MCF 10A (cell line): ENCODE results near the gene SNCB. TPM values are rescaled to one million over a fixed set of nuclear protein-coding genes. Genes with fewer than 3 reads are reported as not detected.

Experiments used
- BruUV-seq: library from RNA; stranded (reverse); fragments of 400-500 nt; replicated peaks from 2 replicates; lab custom pipeline; 2021; lab: Mats Ljungman, UMichigan
- CTCF ChIA-PET: fragments of 300-600 bp; sonication (Branson Sonifier 250); formaldehyde crosslinking; extraction: SDS; loops from one replicate; lab custom pipeline; 2021; ENCODE audit warnings: antibody characterized with exemption, inconsistent platforms; lab: Yijun Ruan, JAX
- POLR2A ChIA-PET: fragments of 300-600, 350-650 bp; sonication (Branson Sonifier 250); formaldehyde crosslinking; extraction: SDS; loops from one replicate; lab custom pipeline; 2020; ENCODE audit warnings: antibody characterized with exemption, inconsistent platforms; lab: Yijun Ruan, JAX
- DNase-seq: peaks from one replicate; pipeline ENCODE4 v3.0.0-alpha.2; 2018; ENCODE audit not compliant: unreplicated experiment
- H3K27ac Mint-ChIP-seq: one replicate; pipeline ENCODE4 v1.8.0; 2022; ENCODE audit warnings: mild to moderate bottlenecking, low read depth, mixed read lengths; ENCODE audit not compliant: unreplicated experiment
- H3K27me3 Mint-ChIP-seq: one replicate; pipeline ENCODE4 v1.8.0; 2022; ENCODE audit warnings: mixed read lengths; ENCODE audit not compliant: insufficient read depth, unreplicated experiment
- H3K36me3 Mint-ChIP-seq: one replicate; pipeline ENCODE4 v1.8.0; 2022; ENCODE audit warnings: mild to moderate bottlenecking, moderate library complexity, mixed read lengths; ENCODE audit not compliant: insufficient read depth, unreplicated experiment
- H3K4me1 Mint-ChIP-seq: one replicate; pipeline ENCODE4 v1.8.0; 2022; ENCODE audit warnings: mixed read lengths; ENCODE audit not compliant: insufficient read depth, unreplicated experiment
- H3K4me3 Mint-ChIP-seq: one replicate; pipeline ENCODE4 v1.8.0; 2022; ENCODE audit warnings: mild to moderate bottlenecking, moderate library complexity, mixed read lengths; ENCODE audit not compliant: unreplicated experiment
- H3K9me3 Mint-ChIP-seq: one replicate; pipeline ENCODE4 v1.8.0; 2022; ENCODE audit warnings: mixed read lengths; ENCODE audit not compliant: unreplicated experiment
- CTCF ChIP-seq: fragments of 200-600 bp; IDR thresholded peaks from one replicate; pipeline ENCODE4 v1.8.0; 2022; ENCODE audit warnings: antibody characterized with exemption, mild to moderate bottlenecking; ENCODE audit not compliant: unreplicated experiment
- intact Hi-C: fragments of 100-400 bp; cut with micrococcal nuclease; formaldehyde crosslinking; loops from 2 replicates; pipeline ENCODE4 v1.14.1; 2022
- total RNA-seq: library from RNA; stranded (reverse); gene quantifications from 2 replicates; pipeline ENCODE4 v1.2.3, GENCODE V29; 2022

Gene SNCB
- total RNA-seq, 1 experiment from 2014 or later = not detected

GRCh38 chr5:176647030-176647842 lies 16.9 kb upstream of the SNCB start, which contains the start of gene TSPAN17:
Gene TSPAN17 (plus strand): TSS chr5:176647484. CDS start chr5:176647616, 132 bp downstream.
- DNase-seq = peak; percentile 100
- ChIA-PET CTCF (interaction anchor here (0.5 to 9.4 kb wide), 22 partner anchors 12 to 234 kb away, joined by 3 to 122 read pairs (median 4); partner anchors contain the start of genes EIF4E1B, GPRIN1 and SNCB), POLR2A (interaction anchor here (0.6 to 2.6 kb wide), 25 partner anchors 11 to 1660 kb away, joined by 3 to 28 read pairs (median 4); partner anchors contain the start of genes CLTB, FAF2, HIGD2A and NOP16)
- H3K27me3 Mint-ChIP-seq = no peaks in the 10 kb centered on the region
- peak; percentile 49 for TF ChIP-seq CTCF
- peaks cover 21% of the 10 kb centered on the region for H3K4me1 Mint-ChIP-seq
- no TSS peak for BruUV-seq
- H3K9me3 Mint-ChIP-seq = no peaks in the 10 kb centered on the region
- peak within 1 kb of the TSS; percentile 76 for H3K27ac Mint-ChIP-seq
- peak within 1 kb of the TSS; percentile 80 for H3K4me3 Mint-ChIP-seq
- intact Hi-C loops = loop anchor here (1.0 to 5.0 kb wide), 4 partner anchors 36 to 230 kb away; no protein-coding TSS in a partner anchor
- no peaks in the 10 kb centered on the region for H3K36me3 Mint-ChIP-seq

GRCh38 chr5:176646707-176647029 lies 16.3 kb upstream of the SNCB start:
- DNase-seq = no peak
- no peak for TF ChIP-seq CTCF
- Mint-ChIP-seq H3K4me3 (peak overlapping the region; percentile 80), H3K27ac (peak overlapping the region; percentile 76), H3K36me3 (no peaks in the 10 kb centered on the region), H3K27me3 (no peaks in the 10 kb centered on the region), H3K4me1 (peaks cover 21% of the 10 kb centered on the region), H3K9me3 (no peaks in the 10 kb centered on the region)
- ChIA-PET CTCF (interaction anchor here (0.6 to 9.4 kb wide), 19 partner anchors 11 to 234 kb away, joined by 3 to 122 read pairs (median 4); partner anchors contain the start of genes EIF4E1B, GPRIN1 and SNCB), POLR2A (interaction anchor here (0.6 to 2.6 kb wide), 24 partner anchors 11 to 1659 kb away, joined by 3 to 28 read pairs (median 4); partner anchors contain the start of genes CLTB, FAF2, HIGD2A and NOP16)
- BruUV-seq = no TSS peak
- intact Hi-C loops = loop anchor here (1.0 to 5.0 kb wide), 4 partner anchors 35 to 229 kb away; no protein-coding TSS in a partner anchor

GRCh38 chr5:176646049-176646706 lies 15.8 kb upstream of the SNCB start:
- H3K27ac Mint-ChIP-seq = peak overlapping the region; percentile 76
- H3K36me3 Mint-ChIP-seq = no peaks in the 10 kb centered on the region
- peaks cover 21% of the 10 kb centered on the region for H3K4me1 Mint-ChIP-seq
- POLR2A ChIA-PET = interaction anchor here (0.6 to 2.6 kb wide), 17 partner anchors 12 to 1659 kb away, joined by 3 to 28 read pairs (median 4); partner anchors contain the start of genes CLTB, FAF2 and RNF44
- TF ChIP-seq CTCF = no peak
- no peaks in the 10 kb centered on the region for H3K9me3 Mint-ChIP-seq
- H3K4me3 Mint-ChIP-seq = peak overlapping the region; percentile 80
- DNase-seq = no peak
- intact Hi-C loops = loop anchor here (5.0 kb wide), 1 partner anchor 89 kb away; no protein-coding TSS in a partner anchor
- no TSS peak for BruUV-seq
- no peaks in the 10 kb centered on the region for H3K27me3 Mint-ChIP-seq
- CTCF ChIA-PET = interaction anchor here (0.7 to 9.4 kb wide), 15 partner anchors 12 to 108 kb away, joined by 3 to 122 read pairs (median 4); partner anchors contain the start of genes EIF4E1B and SNCB
